Activated CD4-positive, alpha-beta T cell treated with anti-CD3 and anti-CD28 coated beads, Interleukin-2, Interleukin-6, amounts not matched to agents 100 ng/mL and 50 ng/mL, durations not matched to agents 16 hours and 8 hours (primary cell): ENCODE data around the gene SURF4.
"Not testable (repeated sequence)": the region's sequence is repeated elsewhere in the genome, so short reads cannot be mapped to it uniquely, and the experiment has no call there.

Source experiments
- DNase-seq: peaks from one replicate; pipeline ENCODE4 v3.0.0-alpha.2; 2020

The SURF4 gene

GRCh38 chr9:133397370-133397769 is 21.5 kb upstream of the SURF4 start:
- no peak for DNase-seq

- DNase-seq, result no peak
Measured at GRCh38 chr9:133396952-133397351, 21.1 kb upstream of the SURF4 start.

GRCh38 chr9:133394687-133395271 is 18.9 kb upstream of the SURF4 start:
- DNase-seq, result no peak

GRCh38 chr9:133393399-133393798 is 17.5 kb upstream of the SURF4 start:
- DNase-seq, result no peak

- DNase-seq, result not testable (repeated sequence)
Measured at GRCh38 chr9:133392308-133392707, 16.4 kb upstream of the SURF4 start.

GRCh38 chr9:133391449-133391848 is 15.6 kb upstream of the SURF4 start:
- DNase-seq, result not testable (repeated sequence)

- DNase-seq, result no peak
Measured at GRCh38 chr9:133390713-133391112, 14.9 kb upstream of the SURF4 start.

GRCh38 chr9:133389562-133389961 is 13.7 kb upstream of the SURF4 start:
- DNase-seq, result no peak

GRCh38 chr9:133389025-133389557 is 13.2 kb upstream of the SURF4 start:
- no peak for DNase-seq

GRCh38 chr9:133387680-133388079 is 11.8 kb upstream of the SURF4 start:
- no peak for DNase-seq

- DNase-seq, result no peak
Measured at GRCh38 chr9:133386338-133386737, 10.5 kb upstream of the SURF4 start.

GRCh38 chr9:133385452-133385851 is 9.6 kb upstream of the SURF4 start:
- DNase-seq, result no peak

GRCh38 chr9:133384736-133385321 is 9.0 kb upstream of the SURF4 start:
- DNase-seq, result no peak

- no peak for DNase-seq
Measured at GRCh38 chr9:133383438-133383837, 7.6 kb upstream of the SURF4 start.

GRCh38 chr9:133382507-133383141 is 6.8 kb upstream of the SURF4 start:
- DNase-seq, result no peak

- DNase-seq, result no peak
Measured at GRCh38 chr9:133380734-133381133, 4.9 kb upstream of the SURF4 start.

- DNase-seq, result no peak
Measured at GRCh38 chr9:133379153-133380086, 3.6 kb upstream of the SURF4 start.

GRCh38 chr9:133378408-133378962 is 2.6 kb upstream of the SURF4 start:
- no peak for DNase-seq

- no peak for DNase-seq
Measured at GRCh38 chr9:133377721-133378216, 1.9 kb upstream of the SURF4 start.

GRCh38 chr9:133377280-133377679 is 1.4 kb upstream of the SURF4 start:
- not testable (repeated sequence) for DNase-seq

GRCh38 chr9:133375116-133375723 is 640 bp downstream of the SURF4 start:
- DNase-seq, result peak; percentile 41

- peak; percentile 72 for DNase-seq
Measured at GRCh38 chr9:133374612-133375115, 1.2 kb downstream of the SURF4 start.
